LoVo (cell line): ENCODE results near the gene PSMG4.

Experiments
- DNase-seq: peaks from one replicate; pipeline ENCODE4 v3.0.0-alpha.2; 2016; ENCODE audit warnings: low spot score

PSMG4 gene

GRCh38 chr6:3291346-3291745, 32.6 kb downstream of the PSMG4 start:
- DNase-seq = no peak

DNA sequence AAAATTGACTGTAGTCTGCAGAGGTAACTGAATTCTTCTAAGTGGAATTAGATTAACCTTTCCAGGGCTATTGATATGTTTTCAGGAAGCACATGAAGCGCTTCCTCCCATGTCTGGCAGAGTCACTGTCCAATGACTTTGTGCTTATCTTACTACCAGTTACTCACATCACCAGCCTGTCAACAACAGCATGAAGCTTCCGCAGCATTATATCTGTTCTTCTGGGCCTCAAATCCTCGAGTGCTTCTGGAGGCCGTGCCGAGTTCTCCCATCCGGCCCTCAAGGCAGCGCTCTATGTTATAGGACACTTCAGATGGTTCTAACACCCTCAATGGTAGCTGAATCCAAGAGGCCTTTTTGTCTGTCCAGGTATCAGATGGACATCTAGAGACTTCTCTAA, 33.2 kb downstream of the PSMG4 start:
- no peak for DNase-seq

GRCh38 chr6:3292431-3293197, 33.9 kb downstream of the PSMG4 start:
- DNase-seq = no peak

- DNase-seq = no peak
Observed at GRCh38 chr6:3293271-3294155, 34.8 kb downstream of the PSMG4 start.

DNA sequence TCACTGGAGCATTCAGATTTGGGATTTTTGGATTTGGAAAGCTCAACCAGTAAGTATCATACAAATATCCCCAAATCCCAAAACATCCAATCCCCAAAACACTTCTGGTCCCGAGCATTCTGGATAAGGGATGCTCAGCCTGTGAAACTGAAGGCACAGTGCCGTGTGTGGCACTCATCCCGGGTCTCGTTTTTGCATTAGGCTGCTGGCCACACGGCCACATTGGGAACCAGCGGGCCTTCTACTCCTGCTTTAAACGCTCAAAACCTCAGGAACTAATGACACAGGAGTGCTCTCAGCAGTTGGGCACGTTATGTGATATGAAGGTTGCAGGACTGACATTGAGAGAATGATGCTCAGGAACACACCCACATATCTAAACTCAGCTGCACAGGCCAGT, 35.6 kb downstream of the PSMG4 start:
- DNase-seq = no peak

GRCh38 chr6:3294921-3295871, 36.4 kb downstream of the PSMG4 start:
- DNase-seq = no peak

DNA sequence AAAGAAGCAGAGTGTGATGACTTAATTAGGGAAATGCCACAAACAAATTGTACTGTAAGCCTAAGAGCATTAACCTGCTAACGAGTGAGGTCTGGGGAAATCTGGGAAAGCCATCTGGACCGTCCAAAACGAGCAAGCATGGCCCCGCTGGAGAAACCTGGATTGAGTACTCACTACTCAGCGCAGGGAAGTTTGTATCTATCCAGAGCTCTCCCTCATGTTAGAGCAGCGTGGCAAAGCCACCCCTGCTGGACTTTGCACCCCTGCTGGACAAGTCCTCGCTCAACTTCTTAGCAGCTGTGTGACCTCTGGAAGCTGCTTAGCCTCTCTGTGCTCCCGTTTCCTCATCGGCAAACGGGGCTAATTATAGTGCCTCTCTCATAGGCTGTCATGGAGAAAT, 37.3 kb downstream of the PSMG4 start:
- DNase-seq = no peak

DNA sequence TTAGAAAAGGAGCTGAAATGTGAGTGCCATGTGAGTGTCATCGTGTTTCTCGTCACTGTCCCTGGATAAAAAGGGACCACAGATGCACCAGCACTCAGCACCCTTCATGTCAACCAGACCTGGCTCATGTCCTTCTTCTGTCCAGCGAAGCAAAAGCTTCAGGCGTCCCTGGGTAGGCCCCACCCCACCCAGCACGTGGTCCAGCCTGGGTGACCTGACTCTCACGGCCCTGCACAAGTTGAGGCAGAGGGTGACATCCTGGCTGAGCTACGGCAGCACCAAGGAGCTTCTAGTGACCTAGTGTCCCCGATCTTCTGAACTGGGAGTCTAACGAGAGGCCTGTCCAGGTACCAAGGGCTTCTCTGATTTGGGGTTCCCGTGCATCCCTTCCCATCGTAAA, 37.8 kb downstream of the PSMG4 start:
- DNase-seq = no peak

DNA sequence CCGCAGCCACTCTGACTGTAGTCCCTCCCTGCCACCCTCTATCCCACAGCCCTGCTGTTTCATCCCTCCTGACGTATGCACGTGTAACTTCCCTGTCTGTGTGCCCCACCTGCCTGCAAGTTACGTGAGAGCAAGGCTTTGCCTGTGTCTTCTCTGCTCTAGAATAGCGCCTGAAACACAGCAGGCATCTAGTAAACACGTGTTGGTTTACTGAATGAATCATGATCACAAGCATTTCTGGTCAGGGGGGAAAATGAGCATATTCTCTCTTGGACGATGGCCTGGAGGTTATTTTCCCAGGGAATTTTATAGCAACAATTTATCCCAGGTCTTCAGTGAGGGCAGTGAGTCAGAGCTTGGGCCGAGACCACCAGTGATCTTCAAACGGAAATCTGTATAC, 38.3 kb downstream of the PSMG4 start:
- DNase-seq = no peak

DNA sequence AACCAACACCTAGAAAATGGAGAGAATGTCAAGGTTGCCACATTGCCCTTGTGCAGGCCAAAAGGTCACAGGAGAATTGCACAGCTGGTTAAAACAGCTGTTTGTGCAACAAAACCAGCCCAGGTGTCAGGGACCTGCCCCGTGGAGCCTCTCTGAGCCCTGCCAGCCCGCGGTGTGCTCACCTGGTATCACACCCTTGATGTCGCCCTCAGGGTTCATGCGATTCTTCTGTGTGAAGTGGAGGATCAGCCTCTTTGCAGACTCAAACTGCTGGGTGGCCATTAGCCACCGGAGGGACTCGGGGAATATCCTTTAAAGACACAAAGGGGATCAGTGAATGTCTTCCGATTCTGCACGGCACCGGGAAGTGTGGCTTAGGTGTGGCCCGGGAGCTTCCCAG, 39.2 kb downstream of the PSMG4 start:
- DNase-seq = no peak

- no peak for DNase-seq
Observed at GRCh38 chr6:3299221-3299620, 40.5 kb downstream of the PSMG4 start.

- no peak for DNase-seq
Observed at GRCh38 chr6:3301506-3301905, 42.8 kb downstream of the PSMG4 start.

- no peak for DNase-seq
Observed at GRCh38 chr6:3303795-3304411, 45.2 kb downstream of the PSMG4 start.

- DNase-seq = no peak
Observed at GRCh38 chr6:3304500-3305215, 45.9 kb downstream of the PSMG4 start.

- DNase-seq = no peak
Observed at GRCh38 chr6:3305216-3305565, 46.4 kb downstream of the PSMG4 start.

DNA sequence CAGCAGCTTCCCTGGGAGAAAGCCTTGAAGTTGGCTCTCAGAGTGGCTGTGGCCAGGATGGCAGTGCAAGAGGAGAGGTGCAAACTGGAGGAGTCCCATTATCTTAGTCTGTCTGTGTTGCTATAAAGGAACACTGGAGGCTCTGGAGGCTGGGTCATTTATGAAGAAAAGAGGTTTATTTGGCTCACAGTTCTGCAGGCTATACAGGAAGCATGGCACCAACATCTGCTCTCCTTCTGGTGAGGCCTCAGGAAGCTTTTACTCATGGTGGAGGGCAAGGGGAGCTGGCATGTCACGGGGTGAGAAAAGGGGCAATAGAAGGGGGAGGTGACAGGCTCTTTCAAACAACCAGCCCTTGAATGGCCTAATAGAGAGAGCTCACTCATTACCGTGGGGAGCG, 47.1 kb downstream of the PSMG4 start:
- no peak for DNase-seq

GRCh38 chr6:3306848-3307247, 48.1 kb downstream of the PSMG4 start:
- no peak for DNase-seq

GRCh38 chr6:3307436-3307835, 48.7 kb downstream of the PSMG4 start:
- DNase-seq = no peak

DNA sequence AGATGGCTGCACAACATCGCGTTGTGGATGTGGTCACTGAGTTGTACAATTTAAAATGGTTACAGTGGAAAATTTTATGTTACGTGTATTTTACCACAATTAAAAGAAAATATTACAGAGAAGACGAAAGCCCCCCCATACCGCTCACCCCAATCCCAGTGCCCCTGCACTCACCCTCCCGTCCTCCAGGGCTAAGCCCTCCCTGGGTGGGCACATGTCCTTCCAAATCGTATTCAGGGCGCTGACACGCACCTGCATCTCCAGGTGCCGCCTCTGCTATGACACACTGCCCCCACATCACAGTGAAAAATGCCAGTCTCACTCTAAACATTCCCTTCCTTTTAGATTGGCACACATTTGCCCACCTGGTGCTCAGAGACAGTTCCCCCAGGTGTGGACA, 49.4 kb downstream of the PSMG4 start:
- no peak for DNase-seq

DNA sequence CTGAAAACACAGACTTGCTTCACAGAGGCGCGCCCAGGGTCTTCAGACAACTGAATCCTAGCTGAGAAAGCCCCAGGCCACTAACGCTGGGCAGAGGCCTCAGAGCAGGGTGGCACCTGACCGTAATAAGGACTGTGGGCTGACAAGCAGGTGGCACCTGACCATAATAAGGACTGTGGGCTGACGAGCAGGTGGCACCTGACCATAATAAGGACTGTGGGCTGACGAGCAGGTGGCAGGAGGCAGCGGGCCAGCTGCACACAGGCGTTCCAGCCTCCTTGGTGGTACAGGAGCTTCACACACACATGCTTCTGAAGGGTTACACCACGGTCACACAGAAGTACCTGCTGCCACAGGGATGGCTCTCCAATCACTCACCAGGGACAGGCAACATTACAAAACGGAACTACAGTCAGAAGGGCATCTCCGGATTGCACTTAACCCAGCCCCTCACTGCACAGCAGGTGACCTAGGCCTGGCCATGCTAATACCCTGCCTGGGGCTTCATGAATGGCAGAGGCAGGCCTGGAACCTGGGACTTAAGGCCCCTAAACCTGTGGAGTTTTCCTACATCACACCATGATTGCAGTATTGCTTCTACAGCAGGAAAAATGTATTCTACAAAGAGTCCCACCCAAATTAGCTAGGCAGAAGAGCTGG, 50.8 kb downstream of the PSMG4 start:
- DNase-seq = no peak

DNA sequence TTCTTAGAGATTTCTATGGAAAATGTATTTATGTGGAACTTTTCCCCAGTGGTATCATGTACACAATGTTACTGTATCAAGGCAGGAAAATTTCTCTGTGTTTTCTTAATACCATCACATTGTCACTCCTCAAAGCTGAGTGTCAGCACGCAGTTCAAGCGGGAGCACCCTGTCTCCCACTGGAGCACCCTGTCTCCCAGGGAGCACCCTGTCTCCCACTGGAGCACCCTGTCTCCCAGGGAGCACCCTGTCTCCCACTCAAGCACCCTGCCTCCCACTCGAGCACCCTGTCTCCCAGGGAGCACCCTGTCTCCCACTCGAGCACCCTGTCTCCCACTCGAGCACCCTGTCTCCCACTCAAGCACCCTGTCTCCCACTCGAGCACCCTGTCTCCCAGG, 51.3 kb downstream of the PSMG4 start:
- DNase-seq = no peak
